ENCODE results near the gene METTL3. TPM values are rescaled to one million over a fixed set of nuclear protein-coding genes. Genes with fewer than 3 reads are reported as not detected.

The METTL3 gene
- total and polyA plus RNA-seq, 2 donors (not counting 3 experiments of a cell fraction or from before 2014, with no cell fraction given): 65.0 to 85.3 TPM

GRCh38 chr14:21557084-21557901, 46.2 kb upstream of the METTL3 start:
- ChIA-PET POLR2A (no interaction called here), CTCF (interaction anchor here (0.6 to 6.1 kb wide), 14 partner anchors 13 to 543 kb away, joined by 3 to 128 read pairs (median 4); partner anchors contain the start of genes METTL3 and SALL2)
- Histone ChIP-seq H3K4me2 (ENCODE audit: insufficient read depth, low read length) (peak overlapping the region; percentile 65), H3K9me1 (replicated peaks; ENCODE audit: control insufficient read depth, extremely low read depth, insufficient read depth, low read length) (no peaks in the 10 kb centered on the region), H3K27ac (ENCODE audit: insufficient read depth, low read depth, low read length) (no peak overlapping the region), H3K4me1 (ENCODE audit: control insufficient read depth, extremely low read depth, insufficient read depth, low read length) (peaks cover 5% of the 10 kb centered on the region), H2AFZ (ENCODE audit: low read depth, low read length) (peak overlapping the region; percentile 88), H3K27me3 (ENCODE audit: control insufficient read depth in 2 of 2, insufficient read depth in 2 of 2, low read length in 2 of 2) (no peaks in the 10 kb centered on the region), H3K4me3 (replicated peaks in 1 of 3; ENCODE audit: insufficient read depth in 1 of 3, low read depth in 1 of 3, low read length in 3 of 3) (peak overlapping the region in 2 of 3 experiments; percentile 25 to 30), H3K9me3 (replicated peaks; ENCODE audit: control insufficient read depth, insufficient read depth, low read length) (no peaks in the 10 kb centered on the region), H3K79me2 (ENCODE audit: control insufficient read depth, insufficient read depth, low read length) (no peaks in the 10 kb centered on the region), H3K36me3 (ENCODE audit: control insufficient read depth in 2 of 2, extremely low read depth in 1 of 2, insufficient read depth in 2 of 2, low read length in 2 of 2) (no peaks in the 10 kb centered on the region), H3K9ac (replicated peaks; ENCODE audit: extremely low read depth, insufficient read depth, low read length) (peak overlapping the region; percentile 51), H4K20me1 (replicated peaks; ENCODE audit: control insufficient read depth, extremely low read depth, insufficient read depth, low read length) (no peaks in the 10 kb centered on the region)
- intact Hi-C loops (cut with micrococcal nuclease) (loop anchor here (1.0 to 5.0 kb wide), 5 partner anchors 46 to 190 kb away; partner anchors contain the start of genes CHD8 and METTL3), dilution Hi-C loops (cut with MboI; ENCODE audit: extremely low pct_ligation_motif_present, low sequenced_read_pairs) (no loop called here)
- FAIRE-seq (peak; percentile 66), DNase-seq (ENCODE audit: low read depth, low spot score) (peak; percentile 88)
- no TSS peak for BruUV-seq (replicated peaks)
- no peak for TF ChIP-seq EZH2 (IDR thresholded peaks at IDR 0.05; ENCODE audit: borderline replicate concordance, low read depth, low read length, severe bottlenecking)
- peak; percentile 35 to 58 for TF ChIP-seq CTCF (IDR thresholded peaks at IDR 0.05; ENCODE audit: extremely low read depth in 1 of 2, insufficient read depth in 1 of 2, low read depth in 1 of 2, low read length in 2 of 2)
- no peak for TF ChIP-seq POLR2A (IDR thresholded peaks at IDR 0.05; ENCODE audit: low read depth, low read length)

Measured in endothelial cell of umbilical vein (primary cell).